ENCODE data around the gene ORM1. TPM values are rescaled to one million over a fixed set of nuclear protein-coding genes. Genes with fewer than 3 reads are reported as not detected.

The ORM1 gene
- total and polyA plus RNA-seq, 10 of the 15 experiments (the other 5 are each of a cell fraction or from before 2014, with no cell fraction given): 4.4 TPM; not detected in 9

GRCh38 chr9:114350636-114351401 lies 27.9 kb downstream of the ORM1 start:
- Histone ChIP-seq H3K36me3 (ENCODE audit: control insufficient read depth in 2 of 2, insufficient read depth in 2 of 2, low read length in 1 of 2) (peaks cover 38 to 53% of the 10 kb centered on the region in 2 experiments), H3K27ac (ENCODE audit: control insufficient read depth, insufficient read depth) (no peak overlapping the region), H3K79me2 (ENCODE audit: control insufficient read depth, insufficient read depth, low read length) (no peaks in the 10 kb centered on the region), H3K4me1 (ENCODE audit: control insufficient read depth, insufficient read depth, low read length) (peaks cover 25% of the 10 kb centered on the region), H3K9ac (ENCODE audit: control insufficient read depth, insufficient read depth, low read length) (no peak overlapping the region), H4K20me1 (ENCODE audit: control insufficient read depth, insufficient read depth) (no peaks in the 10 kb centered on the region), H3K27me3 (replicated peaks in 1 of 2; ENCODE audit: control insufficient read depth in 2 of 2, insufficient read depth in 2 of 2, low read length in 1 of 2) (no peaks in the 10 kb centered on the region), H2AFZ (ENCODE audit: control insufficient read depth, low read depth, low read length) (no peak overlapping the region), H3K4me2 (ENCODE audit: control insufficient read depth, insufficient read depth) (no peak overlapping the region), H3K4me3 (no peak overlapping the region), H3K9me3 (replicated peaks; ENCODE audit: control insufficient read depth, insufficient read depth, low read length) (no peaks in the 10 kb centered on the region)
- TF ChIP-seq ELK1 (IDR thresholded peaks at IDR 0.05; ENCODE audit: low read depth, low read length) (no peak), TCF3 (IDR thresholded peaks at IDR 0.05; ENCODE audit: borderline replicate concordance, insufficient read depth, low read depth, low read length) (no peak), E2F8 (IDR thresholded peaks at IDR 0.05; ENCODE audit: low read depth, partially characterized antibody) (no peak), TAF1 (IDR thresholded peaks at IDR 0.05; ENCODE audit: borderline replicate concordance, low read depth, low read length) (no peak), ZNF592 (IDR thresholded peaks at IDR 0.05) (no peak)
- no peak for FAIRE-seq
- ATAC-seq: no peak
- intact Hi-C loops (cut with micrococcal nuclease; ENCODE audit: unreplicated experiment) (no loop called here), in situ Hi-C loops (cut with MboI) (no loop called here)
- ChIA-PET SMC1A (ENCODE audit: uncharacterized antibody, unreplicated experiment) (interaction anchor here (1.8 to 3.1 kb wide), 3 partner anchors 15 to 44 kb away, joined by 7 to 12 read pairs (median 8); no protein-coding TSS in a partner anchor), POLR2A (interaction anchor here (2.6 to 5.1 kb wide), 3 partner anchors 14 to 39 kb away, joined by 22 to 26 read pairs (median 24); partner anchors contain the start of gene AKNA), RAD21 (ENCODE audit: unreplicated experiment) (interaction anchor here (0.5 to 1.8 kb wide), 4 partner anchors 14 to 45 kb away, joined by 3 to 5 read pairs (median 4); no protein-coding TSS in a partner anchor), CTCF (interaction anchor here (3.3 kb wide), 1 partner anchor 34 kb away, joined by 18 read pairs; no protein-coding TSS in a partner anchor)
- no peak for DNase-seq (ENCODE audit: low read depth, low spot score)
- 80% methylated on average over 16 of the region's 16 CpGs for WGBS (ENCODE audit: insufficient coverage, insufficient replicate concordance, low lambda C conversion rate, missing lambda C conversion rate)
- BruUV-seq (replicated peaks): no TSS peak

Measured in GM12878 (cell line).